B cell (primary cell): ENCODE results near the gene EIF2S1.

ENCODE experiments used
- CTCF ChIP-seq: fragments of 200-600 bp; IDR thresholded peaks from one replicate; pipeline ENCODE4 v1.8.0; 2022; ENCODE audit warnings: antibody characterized with exemption, mild to moderate bottlenecking
- EZH2 ChIP-seq: IDR thresholded peaks from 2 replicates; pipeline ENCODE4 v1.6.1; 2012; ENCODE audit warnings: borderline replicate concordance, low read depth, mild to moderate bottlenecking, moderate library complexity, low read length; ENCODE audit not compliant: insufficient read depth, poor library complexity, severe bottlenecking

GRCh38 chr14:67358924-67359774 is 979 bp upstream of the EIF2S1 start:
- TF ChIP-seq CTCF (no peak), EZH2 (no peak)
